NCI-H2227 (cell line): ENCODE data around the gene UQCR10.

Experiments used
- DNase-seq: peaks from one replicate; lab custom pipeline; 2025; ENCODE audit not compliant: unreplicated experiment; lab: John Stamatoyannopoulos, UW

UQCR10 gene

DNA sequence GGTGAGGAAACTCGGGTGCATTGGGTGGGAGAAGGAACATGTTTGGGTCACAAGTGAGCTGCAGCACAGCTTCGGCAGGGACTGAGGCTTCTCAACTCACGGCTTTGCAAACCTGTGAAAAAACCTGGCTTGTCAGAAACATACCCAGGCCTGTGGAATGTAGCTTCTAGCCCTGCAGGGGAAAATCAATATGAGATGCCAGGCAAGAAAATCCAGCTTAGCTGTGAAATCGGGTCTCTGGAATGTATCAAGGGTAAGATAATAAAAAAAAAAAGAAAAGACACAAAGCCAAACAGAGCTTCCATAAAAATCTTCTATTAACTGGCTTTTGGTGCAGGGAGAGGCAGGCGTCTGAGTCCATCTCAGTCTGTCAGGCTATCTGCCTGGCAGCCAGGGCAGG, 28.5 kb downstream of the UQCR10 start:
- DNase-seq: no peak

DNA sequence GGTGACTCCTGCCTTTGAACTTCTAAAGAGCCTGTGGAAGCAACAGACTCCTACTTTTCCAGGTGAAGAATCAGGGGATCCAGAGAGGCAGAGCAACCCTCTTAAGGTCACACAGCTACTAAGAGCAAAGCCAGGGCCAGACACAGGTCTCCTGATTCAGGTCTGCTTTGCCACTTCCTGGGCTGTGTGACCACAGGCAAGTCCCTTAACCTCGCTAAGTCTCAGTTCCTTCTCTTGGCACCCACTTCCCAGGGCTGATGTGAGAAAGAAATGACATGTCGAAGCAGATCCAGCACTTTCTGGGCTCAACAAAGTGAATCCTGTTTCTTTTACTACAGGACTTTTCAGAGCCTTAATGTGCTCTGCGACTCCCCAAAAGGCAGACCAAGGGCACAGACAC, 30.2 kb downstream of the UQCR10 start:
- no peak for DNase-seq

DNA sequence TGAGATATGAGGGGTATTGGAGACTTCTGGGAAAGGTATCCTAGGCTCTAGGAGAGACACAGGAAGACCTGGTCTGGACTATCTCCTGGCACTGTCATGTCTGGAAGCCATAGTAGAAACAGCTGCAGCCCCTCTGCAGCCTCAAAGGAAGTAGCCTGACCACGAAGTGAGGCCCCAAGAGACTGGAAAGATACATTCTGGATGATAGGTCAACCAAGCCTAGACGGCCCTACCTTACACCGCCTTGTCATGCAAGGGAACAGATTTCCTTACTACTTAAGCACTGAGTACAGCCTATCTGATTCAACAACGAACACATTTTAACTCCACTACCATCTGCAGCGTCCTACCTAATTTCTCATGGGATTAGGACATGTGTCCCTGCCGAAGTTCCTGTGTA, 31.1 kb downstream of the UQCR10 start:
- DNase-seq: no peak

DNA sequence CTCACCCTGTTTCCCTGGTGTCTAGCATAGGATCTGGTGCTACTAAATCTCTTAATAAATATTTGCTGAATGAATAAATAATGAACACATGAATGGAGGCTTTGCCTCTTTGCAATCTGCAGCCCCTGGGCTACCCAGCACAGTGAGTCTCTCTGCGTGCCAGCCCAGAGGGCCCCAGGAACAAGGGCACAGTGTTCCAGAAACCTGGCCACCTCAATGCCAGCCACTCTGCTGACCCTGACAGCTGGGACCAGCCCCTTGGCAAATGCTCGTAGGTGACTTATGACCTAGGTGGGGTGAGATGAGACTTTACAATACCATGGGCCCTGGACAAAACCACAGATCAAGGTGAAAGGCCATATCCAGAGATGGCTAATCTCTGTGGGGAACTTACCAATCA, 31.6 kb downstream of the UQCR10 start:
- DNase-seq: no peak

DNA sequence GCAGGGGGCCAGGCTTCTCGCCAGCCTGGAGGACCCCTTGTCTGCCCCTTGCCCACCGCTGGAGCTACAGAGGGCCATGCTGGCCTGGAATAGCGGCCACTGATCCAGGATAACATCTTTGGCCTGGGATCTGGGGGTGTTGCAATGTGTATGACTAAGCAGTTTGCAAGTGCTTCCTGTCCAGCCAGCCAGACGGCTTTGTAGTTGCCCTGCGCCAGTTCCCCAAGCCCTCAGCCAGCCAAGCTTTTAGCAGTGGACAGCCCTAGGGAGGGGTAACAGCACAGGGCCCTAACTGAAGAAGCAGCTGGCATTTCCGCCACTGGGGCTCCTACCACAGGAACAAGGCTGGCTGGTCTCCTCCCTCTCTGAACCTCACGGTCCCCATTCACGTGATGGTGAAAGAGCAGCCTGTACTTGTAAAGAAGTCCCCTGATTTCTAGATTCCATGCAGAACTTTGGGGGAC, 32.1 kb downstream of the UQCR10 start:
- no peak for DNase-seq

DNA sequence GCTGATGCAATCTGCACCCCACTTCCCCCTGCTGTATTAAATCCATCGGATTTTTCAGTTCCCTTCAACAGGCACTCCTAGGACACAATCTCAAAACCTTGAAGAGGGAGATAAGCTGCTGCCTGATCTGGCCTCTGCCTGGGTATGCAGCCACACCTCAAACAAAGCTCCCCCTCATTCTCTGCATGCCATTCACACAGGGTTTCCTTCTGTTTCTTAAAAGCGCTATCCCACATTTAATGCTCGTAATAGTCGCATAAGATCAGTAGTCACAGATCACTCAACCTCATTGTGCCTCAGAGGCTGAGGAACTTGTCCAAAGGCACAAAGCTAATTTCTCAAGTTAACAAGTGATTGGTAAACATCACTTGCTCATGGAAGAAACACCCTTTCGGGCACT, 34.0 kb downstream of the UQCR10 start:
- no peak for DNase-seq

DNA sequence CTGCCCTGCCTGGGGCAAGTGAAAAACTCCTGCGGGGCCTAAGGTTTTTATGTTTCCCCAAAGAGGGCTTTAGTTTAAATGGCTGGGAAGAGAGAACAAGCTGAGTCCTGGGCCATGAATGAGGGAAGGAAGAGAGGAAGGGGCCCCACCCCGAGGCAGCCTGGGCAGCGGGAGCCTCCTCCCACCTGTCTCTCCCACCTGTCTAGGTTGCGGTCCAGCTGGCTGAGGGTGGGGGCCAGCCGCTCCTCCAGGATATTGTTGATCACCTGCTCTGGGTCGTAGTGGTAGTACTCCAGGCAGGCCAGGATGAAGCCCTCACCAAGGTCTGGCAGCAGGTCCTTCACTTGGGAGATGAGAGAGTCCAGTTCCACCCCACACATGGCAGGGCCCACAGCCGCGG, 34.6 kb downstream of the UQCR10 start:
- DNase-seq: no peak

DNA sequence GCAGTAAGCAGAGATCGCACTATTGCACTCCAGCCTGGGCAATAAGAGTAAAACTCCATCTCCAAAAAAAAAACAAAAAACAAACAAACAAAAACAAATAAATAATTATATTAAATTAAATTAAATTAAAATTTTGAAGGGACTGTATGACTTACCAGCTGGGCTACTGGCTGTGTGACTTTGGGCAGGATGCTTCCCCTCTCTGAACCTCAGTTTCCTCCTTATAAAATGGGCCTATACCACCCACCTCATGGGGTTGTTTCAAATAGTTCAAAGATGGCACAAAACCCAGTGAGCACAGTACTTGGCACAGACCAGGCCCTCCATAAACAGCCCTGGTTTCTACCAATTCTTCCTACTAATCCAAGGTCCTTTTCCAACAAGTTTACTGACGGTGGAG, 36.0 kb downstream of the UQCR10 start:
- no peak for DNase-seq

DNA sequence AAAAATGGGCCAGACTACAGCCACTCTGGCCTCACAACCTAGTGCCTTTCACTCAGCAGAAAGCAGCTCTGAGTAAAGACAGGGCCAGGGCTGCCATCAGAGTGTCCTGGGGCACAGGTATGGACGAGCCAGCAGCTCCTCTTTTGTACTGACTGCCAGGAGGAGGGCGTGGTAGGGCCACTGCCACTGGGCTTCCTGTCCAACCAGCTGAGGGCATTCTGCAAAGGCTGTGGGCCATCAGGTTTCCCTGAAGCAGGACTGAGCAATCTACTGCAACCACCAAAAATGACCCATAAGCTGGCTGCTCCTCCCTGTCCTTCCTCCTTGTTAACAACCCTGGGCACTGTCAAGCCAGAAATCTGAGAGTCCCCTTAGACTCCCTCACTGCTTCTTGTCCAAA, 37.8 kb downstream of the UQCR10 start:
- DNase-seq: no peak

DNA sequence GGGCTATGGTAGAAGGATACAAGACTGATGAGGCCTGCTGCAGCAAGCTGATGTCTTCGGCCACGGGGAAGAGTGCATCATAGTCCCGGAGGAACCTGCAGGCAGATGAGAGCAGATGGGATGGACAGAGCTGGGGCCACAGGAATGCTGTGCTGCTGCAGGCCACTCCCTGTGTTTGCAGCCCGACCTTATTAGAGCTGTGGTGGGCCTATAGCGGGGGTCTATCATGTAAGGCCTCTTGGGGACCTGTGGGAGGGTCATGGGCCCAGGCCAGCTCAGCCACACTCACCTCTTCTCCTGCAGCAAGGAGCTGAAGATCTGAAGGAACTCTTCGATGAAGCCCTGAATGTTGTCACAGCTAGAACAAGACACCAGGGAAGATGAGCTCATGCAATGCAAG, 39.0 kb downstream of the UQCR10 start:
- no peak for DNase-seq

DNA sequence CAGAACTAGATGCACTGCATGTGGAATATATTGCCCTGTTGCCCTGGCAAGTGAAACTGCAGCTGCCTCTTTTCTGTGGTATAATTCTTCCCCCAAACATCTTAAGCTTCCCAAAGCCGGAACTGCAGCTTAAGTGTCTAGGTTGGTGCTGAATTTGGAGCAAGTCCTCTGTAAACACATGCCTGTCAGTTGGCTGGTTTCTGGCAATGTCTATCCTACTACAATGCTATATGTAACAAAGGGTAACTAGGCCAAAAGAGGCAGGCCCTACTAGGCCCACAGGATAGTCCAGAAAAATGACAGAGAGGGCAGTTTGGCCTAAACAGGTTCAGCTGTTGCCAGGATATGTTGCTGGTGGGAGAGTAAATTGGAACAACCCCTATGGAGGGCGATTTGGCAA, 43.0 kb downstream of the UQCR10 start:
- no peak for DNase-seq

DNA sequence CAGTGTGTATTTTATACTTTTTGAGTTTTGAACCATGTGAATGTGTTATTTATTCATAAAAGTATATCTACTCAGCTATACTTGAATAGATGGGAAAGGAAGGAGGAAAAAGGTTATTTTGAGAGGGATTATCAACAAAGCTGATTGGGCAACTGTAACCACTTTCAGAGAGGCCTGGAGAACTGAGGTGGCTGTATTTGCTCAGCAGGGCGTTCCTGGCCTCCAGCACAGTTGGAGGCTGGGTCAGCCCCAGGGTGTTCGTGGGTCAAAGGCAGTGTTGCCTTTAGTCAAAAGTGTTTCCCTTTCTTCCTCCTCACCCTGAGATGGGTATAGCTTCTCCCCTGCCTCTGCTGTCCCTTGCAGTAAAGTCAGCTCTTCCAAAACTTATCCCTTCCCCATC, 44.2 kb downstream of the UQCR10 start:
- no peak for DNase-seq

DNA sequence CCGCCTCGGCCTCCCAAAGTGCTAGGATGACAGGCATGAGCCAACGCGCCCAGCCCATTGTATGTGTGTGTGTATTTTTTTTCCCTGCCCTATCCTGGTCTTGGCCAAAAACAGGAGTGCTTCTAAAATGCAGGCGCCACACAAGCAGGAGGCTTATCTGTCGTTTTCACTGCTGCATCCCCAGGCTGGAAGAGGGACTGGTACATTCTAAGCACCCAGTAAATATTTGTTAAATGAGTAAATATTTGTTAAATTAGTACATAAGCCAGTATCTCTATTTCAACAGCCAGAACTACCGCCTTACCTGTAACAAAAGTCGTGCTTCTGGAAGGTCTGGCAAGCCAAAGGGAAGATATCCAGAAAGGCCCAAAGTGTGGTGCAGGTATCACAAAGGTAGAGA, 46.0 kb downstream of the UQCR10 start:
- DNase-seq: no peak

DNA sequence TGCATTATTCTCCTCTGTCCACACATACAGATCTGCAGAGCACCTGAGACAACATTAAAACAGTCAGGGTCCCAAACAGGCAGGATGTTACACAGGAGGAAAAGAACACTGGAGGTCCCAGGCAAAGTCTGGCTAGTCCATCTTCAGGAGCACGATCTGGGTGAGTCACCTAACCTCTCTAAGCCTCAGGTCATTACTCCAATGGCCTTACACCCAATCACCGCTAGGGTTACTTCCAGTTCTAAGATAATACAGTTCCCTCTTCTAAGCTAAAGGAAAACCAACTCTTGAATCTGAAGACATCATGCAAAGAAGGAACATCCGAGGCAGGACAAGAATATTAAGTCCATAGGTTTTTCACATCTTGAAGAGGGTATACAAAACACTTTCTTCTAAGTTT, 46.4 kb downstream of the UQCR10 start:
- no peak for DNase-seq

DNA sequence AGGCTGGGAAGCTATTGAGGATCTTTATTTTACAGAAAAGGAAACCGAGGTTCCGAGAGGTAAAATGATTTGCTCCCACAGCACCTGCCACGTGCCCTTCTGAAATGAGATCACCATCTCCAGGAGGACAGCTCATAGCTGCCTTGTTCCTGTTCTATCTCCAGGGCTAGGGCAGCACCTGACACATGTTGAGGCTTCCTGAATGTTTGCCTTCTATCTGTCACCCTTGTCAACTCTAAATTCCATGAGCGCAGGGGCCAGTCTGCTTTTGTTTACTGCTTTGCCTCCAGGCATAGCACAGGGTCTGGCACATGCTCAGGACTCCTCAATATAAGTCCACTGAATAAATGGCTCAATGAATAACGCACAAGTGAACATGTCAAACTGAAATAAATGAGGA, 46.8 kb downstream of the UQCR10 start:
- no peak for DNase-seq

DNA sequence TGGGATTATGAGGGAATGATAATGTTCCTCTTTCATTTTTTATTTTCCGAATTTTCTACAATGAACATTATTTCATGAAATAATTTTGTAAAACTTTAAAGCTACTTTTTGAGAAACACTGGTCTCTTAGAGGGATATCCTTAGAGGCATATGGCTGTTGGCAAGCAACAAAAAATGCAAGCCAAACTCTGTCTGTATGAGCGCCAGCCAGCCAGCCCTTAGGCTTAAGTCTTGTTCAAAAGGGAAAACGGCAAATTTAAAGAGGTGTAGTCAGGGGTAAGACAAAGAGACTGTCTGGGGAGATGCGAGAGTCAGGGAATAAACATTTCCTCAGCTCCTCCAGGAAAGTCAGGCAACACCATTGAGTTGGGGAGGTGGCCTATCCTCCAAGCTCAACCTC, 48.4 kb downstream of the UQCR10 start:
- DNase-seq: no peak

DNA sequence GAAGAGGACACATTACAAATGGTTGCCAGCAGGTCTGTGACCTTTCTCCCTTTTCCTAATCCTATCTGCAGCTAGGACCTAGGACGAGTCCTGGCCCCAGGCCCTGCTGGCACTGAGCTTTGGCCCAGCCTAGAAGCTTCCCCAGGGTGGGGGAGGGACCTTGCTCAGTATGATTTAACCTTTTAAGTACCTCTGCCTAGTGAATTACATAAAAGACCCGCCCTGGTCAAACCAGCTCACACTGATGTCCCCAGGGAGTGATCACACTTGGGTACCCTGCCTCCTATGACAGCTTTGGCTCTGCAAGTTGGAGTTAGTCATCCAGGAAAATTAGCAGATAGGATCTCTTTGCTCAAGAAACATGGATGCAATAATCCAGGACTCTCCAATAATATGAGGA, 49.0 kb downstream of the UQCR10 start:
- DNase-seq: no peak

DNA sequence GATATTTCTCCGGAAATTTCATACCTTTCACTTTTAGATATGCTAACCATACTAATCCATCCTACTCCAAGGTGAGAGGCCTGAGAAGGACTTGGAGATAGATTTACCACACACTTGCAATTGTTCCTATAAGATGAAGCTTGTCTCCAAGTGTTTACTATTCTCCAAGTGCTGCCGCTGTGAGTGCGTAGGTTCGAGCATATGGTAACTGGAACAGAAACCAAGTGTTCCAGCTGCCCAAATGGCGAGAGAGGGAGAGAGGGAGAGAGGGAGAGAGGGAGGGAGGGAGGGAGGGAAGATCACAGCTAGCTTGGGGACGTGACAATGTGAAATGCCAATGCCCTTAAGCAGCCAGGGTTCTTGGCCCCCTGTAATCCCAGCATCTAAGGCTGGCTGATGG, 49.4 kb downstream of the UQCR10 start:
- no peak for DNase-seq

DNA sequence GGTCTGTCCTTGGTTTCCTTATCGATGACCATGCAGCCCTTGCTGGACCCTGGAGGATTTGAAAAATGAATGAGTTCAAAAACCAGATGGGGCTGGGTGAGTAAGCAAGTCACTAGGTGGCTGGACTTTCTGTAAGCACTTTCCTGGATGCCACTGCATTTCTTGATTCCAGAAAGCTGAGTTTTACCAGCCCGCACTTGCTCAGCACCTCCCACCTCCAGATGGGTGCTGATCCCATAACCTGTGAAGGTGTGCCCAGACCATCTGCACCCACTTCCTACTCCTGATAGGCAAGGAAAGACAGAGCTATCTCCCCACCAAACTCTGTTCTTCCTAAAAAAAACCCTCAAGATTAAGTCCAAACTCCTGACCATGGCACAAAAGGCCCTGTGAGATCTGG, 49.8 kb downstream of the UQCR10 start:
- no peak for DNase-seq

DNA sequence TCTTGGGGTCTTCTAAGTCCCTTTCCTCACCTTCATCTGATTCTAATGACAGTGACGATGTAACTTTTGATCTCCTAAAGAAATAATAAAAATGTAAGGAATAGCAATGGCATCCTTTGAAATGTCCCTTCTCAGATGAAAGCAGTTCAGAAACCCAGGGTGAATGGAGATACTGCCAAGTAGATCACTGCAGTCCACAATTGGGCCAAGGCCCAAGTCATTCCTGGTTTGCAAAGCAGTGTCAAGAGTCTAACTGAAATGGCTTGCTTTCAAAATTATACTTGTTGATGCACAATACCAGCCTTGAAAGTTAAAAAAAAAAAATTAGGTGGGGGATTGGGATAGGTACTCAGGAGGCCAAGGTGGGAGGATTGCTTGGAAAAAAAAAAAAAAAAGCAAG, 50.6 kb downstream of the UQCR10 start:
- no peak for DNase-seq

DNA sequence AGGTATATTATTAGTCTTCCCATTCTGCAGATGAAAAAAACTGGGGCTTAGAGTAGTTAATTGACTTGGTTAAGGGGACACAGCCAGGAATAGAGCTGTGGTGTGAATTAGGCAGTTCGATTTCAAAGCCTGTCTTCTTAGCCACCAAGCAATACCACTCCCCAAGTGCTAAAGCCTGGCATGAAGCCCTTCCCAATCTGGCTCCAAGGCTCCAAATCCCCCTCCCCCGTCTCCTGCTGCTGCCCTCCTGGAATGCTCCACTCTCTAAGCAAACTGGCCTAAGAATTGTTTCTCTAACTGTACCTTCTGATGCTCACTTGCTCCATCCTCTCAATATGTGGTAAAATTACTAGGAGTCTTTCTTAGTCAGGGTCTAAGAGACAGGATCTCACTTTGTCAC, 52.3 kb downstream of the UQCR10 start:
- no peak for DNase-seq
